ELR (cell line): ENCODE measurements around the gene SLU7.

Source experiments
- DNase-seq: peaks from one replicate; pipeline ENCODE4 v3.0.0-alpha.2; 2015; ENCODE audit warnings: low read depth

SLU7 gene

DNA sequence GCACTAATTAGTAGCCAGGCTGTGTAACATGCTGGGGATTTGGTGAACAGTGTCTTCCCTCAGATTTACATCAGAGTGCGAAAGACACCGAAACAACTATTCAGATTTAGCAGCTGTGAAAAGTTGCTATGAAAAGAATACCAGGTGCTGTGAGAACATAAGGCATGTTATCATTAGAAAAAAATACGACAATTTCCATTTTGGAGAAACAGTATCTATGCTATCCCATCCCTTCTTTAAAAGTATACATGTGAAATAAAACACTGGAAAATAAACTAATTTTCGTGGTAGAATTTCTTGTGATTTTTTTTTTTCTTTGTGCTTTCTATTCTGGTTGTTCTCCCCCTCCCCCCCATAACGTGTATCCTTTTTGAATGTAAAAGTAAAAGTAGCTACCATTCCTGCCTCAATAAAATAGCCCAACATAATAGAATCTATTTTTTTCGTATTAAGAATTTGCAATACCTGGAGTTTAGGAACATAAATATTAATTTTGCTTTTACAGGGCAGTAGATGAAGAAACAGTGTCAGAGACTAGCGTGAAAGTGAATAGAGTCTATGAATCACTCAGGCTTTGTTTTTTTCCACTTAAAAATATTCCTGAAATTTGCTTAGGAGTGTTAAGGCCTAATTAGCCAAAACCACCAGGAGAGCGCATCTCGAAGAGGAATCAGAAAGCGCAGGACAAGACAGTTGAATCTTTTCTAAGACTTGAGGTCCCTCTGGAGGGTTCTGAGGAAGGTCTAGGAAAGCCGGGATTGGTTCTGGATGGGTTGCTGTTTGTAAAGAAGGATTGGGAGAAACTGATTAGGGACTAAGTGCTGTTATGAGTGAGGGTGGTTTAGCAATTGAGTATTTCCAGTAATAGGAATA is 813 bp upstream of the SLU7 start:
- DNase-seq = peak; percentile 13

DNA sequence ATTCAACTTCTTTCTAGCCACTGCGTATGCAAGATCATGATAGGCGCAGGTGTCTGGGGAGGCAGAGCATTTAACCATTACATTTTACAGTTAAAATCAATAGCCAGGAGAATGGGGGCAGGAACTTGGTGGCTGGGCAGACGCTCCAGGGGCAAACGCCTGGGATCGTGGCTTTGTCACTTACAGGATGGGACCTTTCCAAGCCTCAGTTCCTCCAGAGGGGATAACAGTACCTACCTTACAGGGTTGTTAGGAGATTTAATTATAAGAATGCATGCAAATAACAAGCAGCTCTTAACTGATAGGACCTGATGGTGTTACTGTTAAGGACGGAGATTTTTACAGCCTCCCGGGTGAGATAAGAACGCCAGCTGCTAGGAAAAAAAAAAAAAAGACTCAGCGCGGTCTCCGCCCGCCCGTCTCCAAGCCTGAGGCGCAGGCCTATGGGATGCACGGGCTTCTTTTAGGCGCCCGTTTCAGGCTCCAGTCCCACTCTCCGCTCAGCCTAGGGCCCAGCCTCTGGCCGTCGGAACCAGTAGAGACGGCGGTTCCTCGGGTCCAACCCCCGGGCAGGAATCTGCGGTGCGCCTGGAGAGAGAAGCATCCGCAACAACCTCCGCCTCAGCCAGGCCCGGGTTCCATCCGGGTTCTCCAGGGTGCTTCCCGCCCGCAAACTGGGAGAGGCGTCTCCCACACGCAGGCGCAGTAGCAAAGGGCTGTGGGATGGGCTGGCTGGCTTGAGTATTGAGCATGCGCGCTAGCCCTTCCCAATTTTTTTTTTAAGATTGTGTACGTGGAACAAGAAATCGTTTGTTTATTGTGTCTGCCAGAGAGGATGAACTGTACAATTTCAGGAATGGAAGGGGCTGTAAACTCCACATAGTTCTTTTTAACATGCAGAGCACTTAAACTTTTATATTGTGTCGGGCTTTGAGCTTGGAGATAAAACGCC is 19.2 kb downstream of the SLU7 start, which contains the start of gene FAM200C:
Gene FAM200C, minus strand, starts transcription at position 653 of the 952 bp plus-strand sequence. CDS start 4,564 bp downstream, outside the sequence.
- DNase-seq = peak; percentile 96

DNA sequence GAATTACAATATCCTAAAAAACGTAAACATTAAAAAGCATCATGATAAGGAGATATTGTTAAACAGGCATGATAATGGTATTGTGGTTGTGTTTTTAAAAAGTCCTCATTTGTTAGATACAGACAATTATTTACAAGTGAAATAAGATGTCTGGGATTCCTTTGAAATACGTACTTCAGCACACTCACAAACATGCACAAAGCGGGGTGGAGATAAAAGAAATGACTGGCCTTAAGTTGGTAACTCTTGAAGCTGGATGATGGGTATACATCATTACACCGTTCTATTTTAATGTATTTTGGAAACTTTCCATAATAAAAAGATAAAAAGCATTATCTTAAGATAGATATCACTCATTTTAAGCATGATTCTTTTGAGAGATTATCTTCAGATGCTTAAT is 20.1 kb downstream of the SLU7 start:
- DNase-seq = peak; percentile 48

DNA sequence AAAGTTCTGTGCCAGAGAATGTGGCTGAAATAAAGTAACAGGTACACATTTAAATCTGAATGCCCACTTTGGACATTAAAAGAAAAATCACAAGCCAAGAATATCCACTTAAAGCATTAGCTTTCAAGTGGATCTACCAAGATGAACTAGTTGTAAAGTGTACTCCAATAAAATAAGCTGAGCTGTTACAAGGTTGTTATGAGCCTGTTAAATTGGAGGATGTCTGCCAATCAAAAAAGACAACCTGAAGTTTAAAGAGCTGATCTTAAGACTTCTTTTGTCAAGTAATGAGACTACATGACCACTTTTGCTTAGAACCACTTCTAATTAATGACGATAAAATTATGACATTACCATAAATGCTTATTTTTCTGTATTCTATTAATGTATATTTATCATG is 21.4 kb downstream of the SLU7 start:
- DNase-seq = no peak

DNA sequence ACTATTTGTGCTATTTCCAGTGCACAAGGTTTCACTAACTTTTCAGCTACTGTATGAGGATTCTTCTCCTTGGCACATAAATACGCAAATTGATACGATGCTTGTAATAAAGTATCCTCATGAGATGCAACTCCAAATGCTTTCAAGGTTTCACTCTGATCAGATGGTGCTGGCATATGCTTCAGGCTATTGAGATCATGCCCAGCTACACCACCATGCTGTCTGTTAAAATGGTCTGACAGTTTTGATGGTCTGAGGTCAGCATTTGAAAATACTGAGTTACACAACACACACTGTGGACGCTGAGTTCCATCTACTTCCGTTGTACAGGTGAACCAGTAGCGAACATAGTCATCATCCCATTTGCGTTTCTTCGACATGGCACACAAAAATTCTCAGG is 23.8 kb downstream of the SLU7 start:
- no peak for DNase-seq

DNA sequence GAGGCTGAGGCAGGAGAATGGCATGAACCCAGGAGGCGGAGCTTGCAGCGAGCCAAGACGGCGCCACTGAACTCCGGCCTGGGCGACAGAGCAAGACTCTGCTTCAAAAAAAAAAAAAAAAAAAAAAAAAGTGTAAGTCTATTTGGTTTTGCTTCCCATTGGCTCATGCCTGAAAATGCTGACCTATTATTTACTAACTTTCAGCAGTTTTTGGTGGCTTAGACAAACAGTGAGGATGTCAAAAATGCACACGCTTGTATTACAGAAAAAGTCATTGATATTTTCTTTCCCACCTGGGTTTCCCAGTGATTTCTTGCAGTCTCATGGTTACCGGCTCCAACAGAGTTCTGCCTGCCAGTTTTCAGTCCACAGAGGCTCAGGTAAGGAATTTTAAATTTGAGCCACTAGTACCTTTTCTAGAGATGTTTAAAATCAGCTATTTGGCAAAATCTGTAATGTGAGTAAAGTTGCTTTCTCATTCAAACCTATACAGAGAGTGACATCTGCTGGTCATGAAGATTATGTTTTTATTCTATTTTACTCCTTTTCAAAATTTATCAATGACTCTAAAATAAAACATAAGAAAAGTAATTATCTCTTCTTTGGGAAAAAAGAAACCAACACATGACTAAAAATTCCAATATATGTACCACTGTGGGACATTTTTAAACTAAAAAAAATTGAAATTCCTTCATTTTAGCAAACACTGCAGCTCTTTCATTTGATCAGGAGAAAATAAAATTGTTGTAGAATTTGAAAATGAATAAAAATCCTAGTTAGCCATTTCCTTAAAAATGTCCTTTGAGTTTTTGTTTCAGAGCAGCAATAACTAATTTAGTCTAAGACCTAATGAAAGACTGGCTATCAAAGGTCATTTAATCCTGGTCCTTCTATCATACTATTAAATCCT is 27.8 kb downstream of the SLU7 start:
- peak; percentile 59 for DNase-seq

DNA sequence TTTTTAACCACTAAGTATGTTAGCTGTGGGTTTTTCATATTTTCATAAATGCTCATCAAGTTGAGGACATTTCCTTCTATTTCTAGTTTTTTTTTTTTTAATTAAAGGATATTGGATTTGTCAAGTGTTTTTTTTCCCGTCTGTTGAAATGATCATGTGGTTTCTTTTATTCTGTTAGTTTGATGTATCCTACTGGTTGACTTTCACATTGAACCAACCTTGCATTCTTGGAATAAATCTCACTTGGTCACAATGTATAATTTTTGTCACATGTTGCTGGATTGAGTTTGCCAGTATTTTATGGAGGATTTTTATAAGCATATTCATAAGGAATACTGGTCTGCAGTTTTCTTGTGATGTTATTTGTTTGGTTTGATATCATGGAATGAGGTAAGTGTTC is 31.4 kb downstream of the SLU7 start:
- DNase-seq = no peak

DNA sequence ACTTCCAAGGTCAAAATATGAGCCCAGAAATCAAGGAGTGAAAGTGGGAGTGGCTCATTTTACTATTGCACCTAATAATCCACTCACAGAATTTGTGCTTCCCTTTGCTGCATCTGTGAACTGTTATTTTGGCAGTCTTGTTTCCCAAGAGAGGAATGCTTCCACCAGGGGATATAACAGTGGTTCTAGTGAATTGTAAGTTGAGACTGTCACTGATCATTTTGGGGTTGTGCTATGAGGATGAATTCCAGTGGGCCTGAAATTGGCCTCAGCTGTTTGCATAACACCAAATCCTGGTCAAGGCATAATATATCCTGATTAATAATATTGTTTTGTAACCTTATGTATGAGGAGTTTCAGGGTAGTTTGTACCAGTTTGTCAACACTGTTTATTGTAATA is 33.4 kb downstream of the SLU7 start:
- DNase-seq = no peak

DNA sequence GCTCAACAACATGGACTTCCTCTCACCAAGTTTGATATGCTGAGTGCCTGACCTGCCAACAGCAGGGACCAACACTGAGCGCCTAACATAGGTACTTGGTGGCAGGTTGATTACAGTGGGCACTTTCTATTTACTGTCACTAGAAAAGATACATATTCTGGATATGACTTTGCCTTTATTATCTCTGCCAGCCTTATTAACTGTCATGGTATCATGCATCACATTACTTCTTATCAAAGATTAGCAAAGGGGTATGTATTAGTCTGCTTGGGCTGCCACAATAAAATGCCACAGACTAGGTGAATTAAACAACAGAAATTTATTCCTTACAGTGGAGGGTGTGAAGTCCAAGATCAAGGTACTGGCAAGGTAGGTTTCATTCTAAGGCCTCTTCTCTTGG is 34.2 kb downstream of the SLU7 start:
- DNase-seq = no peak

DNA sequence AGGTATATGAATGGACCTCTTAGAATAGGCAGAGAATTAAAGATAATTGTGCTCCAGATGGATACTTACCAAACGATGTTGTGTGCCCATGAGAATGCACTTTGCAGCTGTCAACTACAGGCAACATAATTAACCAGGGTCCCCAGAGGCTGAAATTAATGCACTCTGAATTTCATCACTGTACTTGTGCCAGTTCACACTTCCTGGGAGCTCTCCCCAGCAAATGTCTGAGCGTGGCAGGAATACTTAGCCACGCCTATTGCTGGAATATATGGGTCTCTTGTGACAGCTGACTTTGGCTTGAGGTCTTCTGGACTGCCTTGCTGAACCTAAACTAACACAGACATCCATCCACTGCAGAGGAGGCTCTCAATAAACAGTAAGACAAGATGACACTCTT is 36.5 kb downstream of the SLU7 start:
- no peak for DNase-seq

DNA sequence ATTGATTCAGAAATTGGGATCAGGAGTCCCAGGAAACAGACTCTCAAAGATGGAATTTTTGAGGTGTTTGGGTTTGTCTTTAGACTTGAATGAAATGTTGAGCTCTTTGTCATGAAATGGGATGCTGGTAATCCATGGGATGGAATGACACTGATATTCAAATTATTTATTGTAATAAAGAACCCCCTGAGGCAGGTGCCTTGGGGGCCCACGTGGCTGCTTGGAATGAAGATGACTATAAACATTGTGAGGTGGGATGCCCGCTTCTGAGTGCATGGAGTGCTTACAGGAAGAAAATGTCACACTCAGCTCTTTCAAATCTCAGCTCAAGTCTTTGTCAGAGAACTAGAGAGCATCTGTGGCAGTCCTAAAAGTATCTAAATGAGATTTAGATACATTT is 38.8 kb downstream of the SLU7 start:
- no peak for DNase-seq

DNA sequence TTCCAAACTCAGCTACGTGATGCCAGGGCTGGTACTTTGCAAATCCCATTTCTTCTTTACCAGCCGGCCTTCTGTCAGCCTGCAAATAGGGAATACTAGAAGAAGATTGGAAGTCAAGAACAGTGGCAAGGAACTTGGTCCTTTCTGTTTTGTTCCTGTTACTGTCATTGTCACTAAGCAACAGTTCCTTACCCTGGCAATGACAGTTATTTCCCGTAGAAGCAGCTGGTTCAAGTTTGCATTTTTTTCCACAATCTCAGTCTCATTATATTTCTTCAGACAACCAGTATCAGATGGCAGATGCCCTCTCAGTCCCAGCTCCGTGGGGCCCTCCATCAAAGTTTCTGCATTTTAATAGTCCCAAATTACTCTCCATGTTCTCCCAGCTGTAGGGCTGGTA is 39.4 kb downstream of the SLU7 start:
- no peak for DNase-seq

DNA sequence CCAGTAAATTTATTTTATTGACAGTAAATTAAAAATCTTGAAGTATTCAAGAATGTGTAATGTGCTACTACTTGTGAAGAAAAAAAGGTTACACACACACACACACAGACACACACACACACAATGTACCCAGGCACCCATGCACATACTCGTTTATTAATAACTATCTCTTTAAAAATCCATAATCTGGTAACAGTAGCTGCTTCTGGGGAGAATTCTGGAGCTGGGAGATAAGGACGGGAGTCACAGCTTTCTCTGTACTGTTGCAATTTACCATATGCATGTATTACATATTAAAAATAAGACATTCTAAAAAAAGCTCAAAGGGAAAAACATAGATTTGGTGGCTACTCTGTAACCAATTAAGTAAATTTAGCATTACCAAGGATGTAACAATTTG is 40.6 kb downstream of the SLU7 start:
- DNase-seq = no peak

DNA sequence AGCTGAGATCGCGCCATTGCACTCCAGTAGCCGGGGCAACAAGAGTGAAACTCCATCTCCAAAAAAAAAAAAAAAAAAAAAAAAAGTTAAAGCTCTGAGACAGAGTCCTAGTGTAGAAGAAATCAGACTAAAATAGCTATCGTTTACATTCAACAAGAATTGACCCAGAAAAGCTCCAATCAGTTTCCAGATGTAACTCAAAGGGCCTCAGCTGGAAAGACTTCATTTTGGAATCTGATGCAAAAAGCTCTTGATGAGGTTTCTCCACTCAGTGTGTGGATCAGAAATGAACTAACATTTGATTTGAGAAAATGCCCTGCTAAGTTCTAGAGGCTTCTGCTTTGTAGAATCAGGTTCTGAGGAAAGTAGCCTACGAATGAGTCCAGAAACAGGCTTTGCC is 41.2 kb downstream of the SLU7 start:
- DNase-seq = no peak

DNA sequence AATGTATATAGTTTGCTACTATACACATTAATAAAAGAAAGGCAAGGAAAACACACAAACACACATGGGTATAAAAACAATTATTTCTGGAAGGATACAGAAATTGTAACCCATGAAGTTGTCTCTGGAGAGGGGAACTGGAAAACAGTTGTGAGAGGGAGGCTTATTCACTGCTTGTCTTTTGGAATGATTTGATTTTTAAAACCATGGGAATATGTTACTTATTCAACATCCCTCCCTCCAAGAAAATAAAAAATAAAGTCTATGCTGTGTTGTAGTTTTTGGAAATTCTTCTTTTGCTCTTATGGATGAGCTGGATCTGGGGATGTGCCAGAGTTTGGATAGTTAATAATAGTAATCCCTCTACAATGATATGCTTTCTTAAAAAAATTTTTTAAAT is 42.5 kb downstream of the SLU7 start:
- DNase-seq = no peak

DNA sequence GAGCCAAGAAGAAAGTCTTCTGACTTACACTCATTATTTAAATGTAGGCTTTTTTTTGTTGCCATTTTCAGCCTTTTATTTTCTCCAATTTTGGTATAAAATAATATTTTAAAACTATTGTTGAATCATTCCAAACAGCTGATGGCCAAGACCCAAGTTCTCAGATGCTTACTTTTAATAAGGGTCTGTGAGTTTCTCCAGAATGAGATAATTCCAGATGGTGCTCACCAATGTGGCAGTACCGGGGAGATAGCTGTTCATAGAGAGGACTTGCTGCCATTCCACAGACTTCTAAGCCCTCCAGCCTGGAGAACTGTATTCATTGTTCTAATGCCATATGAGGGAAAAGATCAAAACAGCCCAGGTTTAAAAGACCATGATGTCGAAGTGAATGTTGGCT is 43.2 kb downstream of the SLU7 start:
- no peak for DNase-seq

DNA sequence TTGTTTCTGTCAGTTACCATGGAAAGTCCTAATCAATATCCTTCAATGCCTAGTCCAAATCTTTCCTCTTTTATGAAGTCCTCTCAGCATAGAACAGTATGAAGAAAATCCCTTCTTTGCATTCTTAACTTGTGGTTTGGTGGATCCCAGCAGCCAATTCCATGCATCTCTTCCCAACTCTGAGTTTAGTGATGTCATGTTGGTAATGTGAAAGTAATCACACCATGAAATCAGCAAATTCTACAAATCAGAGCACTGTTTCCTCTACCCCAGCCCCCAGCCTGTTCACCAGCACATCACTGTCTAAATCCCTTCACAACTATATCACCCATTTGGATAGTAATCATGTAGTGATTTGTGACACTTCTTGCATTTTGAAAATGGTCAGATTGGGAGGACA is 43.7 kb downstream of the SLU7 start:
- DNase-seq = no peak

DNA sequence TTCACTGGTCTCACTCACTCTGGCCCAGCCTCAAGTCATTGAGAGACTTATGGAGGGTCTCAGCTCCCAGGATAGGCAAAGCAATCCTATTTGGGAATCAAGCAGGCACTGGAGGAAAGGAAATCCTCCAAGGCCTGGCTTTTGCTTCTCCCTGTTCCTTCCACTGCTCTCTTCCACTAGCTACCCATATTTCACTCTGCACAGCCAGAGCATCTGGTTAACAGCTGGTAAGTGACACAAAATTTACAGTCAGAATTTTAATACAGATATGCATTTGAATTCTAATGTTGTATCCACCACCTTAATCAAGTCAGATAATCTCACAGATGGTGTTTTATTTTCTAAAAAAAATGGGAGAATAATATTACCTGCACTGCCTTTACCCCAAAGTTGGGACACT is 47.6 kb downstream of the SLU7 start:
- DNase-seq = no peak

DNA sequence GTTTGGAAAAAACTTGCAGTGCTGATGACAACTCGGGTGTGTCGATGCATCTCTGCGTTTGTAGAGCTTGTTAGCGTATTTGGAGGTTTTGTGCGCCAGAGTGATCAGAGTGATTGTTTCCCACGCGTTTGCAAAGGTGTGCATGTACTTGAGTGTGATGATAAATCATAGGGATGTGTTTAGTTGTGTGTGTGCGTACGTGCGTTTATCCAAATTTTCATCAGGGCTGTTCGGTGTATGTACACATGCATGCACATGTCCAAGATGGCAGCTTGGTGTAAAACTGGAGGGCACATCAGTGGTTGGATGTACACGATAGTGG is 48.2 kb downstream of the SLU7 start:
- DNase-seq = no peak

DNA sequence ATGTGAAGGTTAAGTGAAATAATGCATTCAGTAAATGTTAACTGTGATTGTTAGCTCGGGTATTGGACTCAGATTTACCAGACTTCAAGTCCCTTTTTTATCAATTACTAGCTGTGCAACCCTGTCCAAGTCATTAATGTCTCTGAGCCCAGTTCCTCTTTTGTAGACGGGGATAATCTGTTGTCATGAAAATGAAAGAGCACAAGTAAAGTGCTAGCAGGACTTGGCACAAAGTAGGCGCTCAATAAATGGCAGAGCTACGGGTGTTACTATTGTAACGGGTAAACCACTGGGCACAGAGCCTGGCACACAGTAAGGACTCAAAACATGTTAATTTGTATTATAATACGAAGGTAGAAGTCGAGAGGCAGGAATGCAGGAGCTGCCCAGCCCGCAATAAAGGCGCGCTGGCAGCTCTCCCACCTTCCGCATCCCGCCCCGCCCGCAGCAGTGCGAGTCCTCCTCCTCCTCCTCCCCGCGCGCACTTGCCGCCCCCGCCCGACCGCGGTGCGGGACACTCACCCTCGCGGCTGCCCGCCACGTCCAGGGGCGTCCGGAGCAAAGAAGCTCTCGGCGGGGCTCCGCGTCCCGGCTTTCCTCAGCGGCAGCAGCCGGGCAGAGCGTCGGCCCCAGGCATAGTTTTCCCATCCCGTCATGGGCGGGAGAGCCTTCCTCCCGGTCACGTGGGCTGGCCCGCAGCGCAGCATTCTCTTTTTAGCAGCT is 48.7 kb downstream of the SLU7 start, which contains the start of gene C1QTNF2:
Gene C1QTNF2, minus strand, starts transcription at position 637 of the 723 bp plus-strand sequence. CDS start 15,615 bp downstream, outside the sequence.
- DNase-seq = peak; percentile 77

DNA sequence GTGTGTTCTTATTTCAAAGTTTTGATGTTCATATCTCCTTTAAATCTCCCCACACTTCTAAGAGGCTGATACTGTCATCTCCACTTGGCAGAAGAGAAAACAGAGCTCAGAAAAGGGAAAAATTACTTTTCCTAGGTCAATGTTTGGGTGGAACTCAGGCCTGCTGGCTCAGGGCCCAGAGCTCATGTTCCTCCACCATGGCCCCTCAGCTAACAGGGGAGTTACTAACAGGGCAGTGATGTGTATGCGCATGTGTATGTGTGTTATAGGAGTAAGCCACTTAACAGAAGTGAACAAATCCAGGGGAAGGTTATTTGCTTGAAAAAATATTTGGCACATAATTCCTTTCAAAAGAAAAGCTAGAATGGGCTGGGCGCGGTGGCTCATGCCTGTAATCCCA is 51.0 kb downstream of the SLU7 start:
- no peak for DNase-seq
